Fibroblast of lung (primary cell): ENCODE measurements around the gene SH3PXD2A. TPM values are rescaled to one million over a fixed set of nuclear protein-coding genes. Genes with fewer than 3 reads are reported as not detected.

Experiments
- DNase-seq, 2 donors: peaks; one replicate each; pipeline versions ENCODE4 v3.0.0 to v3.0.0-alpha.2; 2010; ENCODE audit warnings: low read depth in 2 of 2
- H2AFZ ChIP-seq: 2 replicates; pipeline ENCODE4 v1.5.1; 2012; ENCODE audit warnings: low read length, control low read depth, inconsistent platforms
- H3K27ac ChIP-seq: 2 replicates; pipeline ENCODE4 v1.5.1; 2011; ENCODE audit warnings: low read length, control low read depth; ENCODE audit not compliant: insufficient read depth
- H3K27me3 ChIP-seq: 2 replicates; pipeline ENCODE4 v1.5.1; 2011; ENCODE audit warnings: mild to moderate bottlenecking, low read length; ENCODE audit not compliant: control insufficient read depth, insufficient read depth
- H3K36me3 ChIP-seq: 2 replicates; pipeline ENCODE4 v1.5.1; 2011; ENCODE audit warnings: low read length; ENCODE audit not compliant: control insufficient read depth, insufficient read depth
- H3K4me1 ChIP-seq: 2 replicates; pipeline ENCODE4 v1.5.1; 2011; ENCODE audit warnings: low read length; ENCODE audit not compliant: control insufficient read depth, insufficient read depth; ENCODE audit errors: extremely low read depth
- H3K4me2 ChIP-seq: 2 replicates; pipeline ENCODE4 v1.5.1; 2011; ENCODE audit warnings: low read length, control low read depth; ENCODE audit not compliant: insufficient read depth; ENCODE audit errors: extremely low read depth
- H3K4me3 ChIP-seq, 4 experiments: fragments of 200-600 bp in 1 of 4; sonication (generic) in 1 of 4; replicated peaks in 1 of 4; 2 replicates each; pipeline ENCODE4 v1.5.1; 2011 to 2016; ENCODE audit warnings: low read length in 4 of 4, low read depth in 3 of 4, mild to moderate bottlenecking in 3 of 4, control low read depth in 2 of 4, inconsistent platforms in 1 of 4, mixed read lengths in 1 of 4; ENCODE audit not compliant: insufficient read depth in 1 of 4; ENCODE audit errors: control extremely low read depth in 1 of 4
- H3K79me2 ChIP-seq: 2 replicates; pipeline ENCODE4 v1.5.1; 2012; ENCODE audit warnings: mild to moderate bottlenecking, low read length, inconsistent platforms; ENCODE audit not compliant: control insufficient read depth, insufficient read depth
- H3K9ac ChIP-seq: 2 replicates; pipeline ENCODE4 v1.5.1; 2011; ENCODE audit warnings: mild to moderate bottlenecking, low read length, control low read depth; ENCODE audit not compliant: insufficient read depth
- H3K9me3 ChIP-seq: 2 replicates; pipeline ENCODE4 v1.5.1; 2012; ENCODE audit warnings: low read depth, low read length; ENCODE audit not compliant: control insufficient read depth, insufficient read depth
- H4K20me1 ChIP-seq: 2 replicates; pipeline ENCODE4 v1.5.1; 2011; ENCODE audit warnings: low read length; ENCODE audit not compliant: control insufficient read depth, insufficient read depth; ENCODE audit errors: extremely low read depth
- CTCF ChIP-seq, 2 donors: IDR thresholded peaks in 1 of 2; conservative IDR thresholded peaks in 1 of 2; 1 replicate in 1 of 2; 2 replicates in 1 of 2; pipeline ENCODE4 v1.5.1; 2011 to 2012; ENCODE audit warnings: low read length in 2 of 2, control low read depth in 1 of 2, inconsistent platforms in 1 of 2, low read depth in 1 of 2, mild to moderate bottlenecking in 1 of 2
- EZH2 ChIP-seq: IDR thresholded peaks from 2 replicates; pipeline ENCODE4 v1.5.1; 2012; ENCODE audit warnings: low read length, control low read depth, mild to moderate bottlenecking; ENCODE audit errors: missing control alignments
- polyA plus RNA-seq, 2 donors: library from polyadenylated mRNA; depleted of rRNA in 1 of 2; stranded (reverse) in 1 of 2; unstranded in 1 of 2; fragments of >200 nt; gene quantifications; 2 replicates each; pipeline ENCODE4 v1.2.1, GENCODE V29; 2011 to 2012; ENCODE audit warnings: missing spikeins in 1 of 2
- total RNA-seq: library from RNA; depleted of rRNA; stranded (reverse); fragments of >200 nt; gene quantifications from 2 replicates; pipeline ENCODE4 v1.2.1, GENCODE V29; 2014

Gene SH3PXD2A
- total and polyA plus RNA-seq, 2 donors (not counting 1 experiment from before 2014, with no cell fraction given): 25.5 to 33.2 TPM

GRCh38 chr10:103772096-103772845, 83.1 kb downstream of the SH3PXD2A start:
- no peaks in the 10 kb centered on the region for H3K36me3 ChIP-seq
- H3K9me3 ChIP-seq: no peaks in the 10 kb centered on the region
- H4K20me1 ChIP-seq: no peaks in the 10 kb centered on the region
- H3K27ac ChIP-seq: peak overlapping the region; percentile 78
- H3K79me2 ChIP-seq: no peaks in the 10 kb centered on the region
- peak overlapping the region; percentile 32 to 44 (median 40) for H3K4me3 ChIP-seq
- no peaks in the 10 kb centered on the region for H3K27me3 ChIP-seq
- peak; percentile 96 to 99 for DNase-seq
- TF ChIP-seq EZH2: no peak
- H3K4me1 ChIP-seq: peaks cover 16% of the 10 kb centered on the region
- peak overlapping the region; percentile 89 for H3K4me2 ChIP-seq
- peak overlapping the region; percentile 52 for H3K9ac ChIP-seq
- H2AFZ ChIP-seq: no peak overlapping the region

- Histone ChIP-seq H3K4me1 (peaks cover 27% of the 10 kb centered on the region), H3K4me3 (no peak overlapping the region), H3K4me2 (no peak overlapping the region), H4K20me1 (no peaks in the 10 kb centered on the region), H2AFZ (no peak overlapping the region), H3K27ac (no peak overlapping the region), H3K9me3 (no peaks in the 10 kb centered on the region), H3K9ac (no peak overlapping the region), H3K36me3 (no peaks in the 10 kb centered on the region), H3K79me2 (no peaks in the 10 kb centered on the region), H3K27me3 (no peaks in the 10 kb centered on the region)
- DNase-seq: no peak
- TF ChIP-seq EZH2 (no peak), CTCF (conservative IDR thresholded peaks at IDR 0.05 in 1 of 2, IDR thresholded peaks at IDR 0.05 in 1 of 2; ENCODE audit: low read depth in 1 of 2, low read length in 2 of 2) (no peak)
These were observed 85.2 kb downstream of the SH3PXD2A start for GRCh38 chr10:103770139-103770538.

- Histone ChIP-seq H3K4me1 (peaks cover 27% of the 10 kb centered on the region), H3K4me3 (no peak overlapping the region), H3K9me3 (no peaks in the 10 kb centered on the region), H3K79me2 (no peaks in the 10 kb centered on the region), H3K4me2 (no peak overlapping the region), H3K36me3 (no peaks in the 10 kb centered on the region), H3K27ac (no peak overlapping the region), H3K27me3 (no peaks in the 10 kb centered on the region), H2AFZ (no peak overlapping the region), H3K9ac (no peak overlapping the region), H4K20me1 (no peaks in the 10 kb centered on the region)
- DNase-seq: no peak
- TF ChIP-seq CTCF (conservative IDR thresholded peaks at IDR 0.05 in 1 of 2, IDR thresholded peaks at IDR 0.05 in 1 of 2; ENCODE audit: low read depth in 1 of 2, low read length in 2 of 2): no peak
- TF ChIP-seq EZH2: no peak
These were observed 86.2 kb downstream of the SH3PXD2A start for GRCh38 chr10:103769176-103769575.
